ENCODE results near the gene BLM. TPM values are rescaled to one million over a fixed set of nuclear protein-coding genes. Genes with fewer than 3 reads are reported as not detected.

BLM gene
- total RNA-seq, 1 donor from 2014 or later, result 11.5 TPM

DNA sequence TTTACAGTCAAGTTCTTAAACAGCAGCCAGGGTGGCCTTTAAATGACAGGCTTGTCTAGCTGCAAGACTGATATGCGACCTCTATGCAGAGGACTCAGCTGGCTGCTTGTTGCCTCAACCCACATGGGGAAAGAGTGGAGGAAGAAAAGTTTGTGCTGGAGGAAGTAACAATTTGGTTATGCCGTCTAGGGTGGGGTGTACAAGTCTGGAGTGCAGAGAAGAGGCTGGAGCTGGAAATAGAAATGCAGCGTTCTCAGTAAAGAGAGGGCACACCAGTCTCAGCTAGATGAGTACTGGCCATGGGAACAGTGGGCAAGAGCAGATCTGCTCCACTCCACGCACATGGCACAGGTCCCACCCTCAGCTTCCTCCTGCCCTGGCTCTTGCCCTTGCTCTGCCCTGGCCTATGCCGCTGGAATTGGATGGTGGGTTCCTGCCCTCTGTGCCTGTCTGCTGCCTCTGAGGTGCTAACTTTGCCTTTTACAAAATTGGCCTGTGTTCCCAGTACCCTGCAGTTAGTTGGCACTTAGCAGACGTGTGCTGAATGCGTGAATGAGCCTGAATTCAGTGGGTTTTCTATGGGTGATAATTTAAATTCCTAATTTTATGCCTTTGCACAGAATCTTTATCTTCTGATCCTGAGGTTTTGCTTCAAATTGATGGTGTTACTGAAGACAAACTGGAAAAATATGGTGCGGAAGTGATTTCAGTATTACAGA lies 91.5 kb downstream of the BLM start:
- H3K27me3 Mint-ChIP-seq (ENCODE audit: unreplicated experiment), result no peaks in the 10 kb centered on the region
- no peak for DNase-seq (ENCODE audit: low spot score)
- no peaks in the 10 kb centered on the region for H3K36me3 Mint-ChIP-seq (ENCODE audit: low read depth, unreplicated experiment)
- H3K9me3 Mint-ChIP-seq (ENCODE audit: unreplicated experiment), result no peaks in the 10 kb centered on the region
- TF ChIP-seq, protein P1, sequence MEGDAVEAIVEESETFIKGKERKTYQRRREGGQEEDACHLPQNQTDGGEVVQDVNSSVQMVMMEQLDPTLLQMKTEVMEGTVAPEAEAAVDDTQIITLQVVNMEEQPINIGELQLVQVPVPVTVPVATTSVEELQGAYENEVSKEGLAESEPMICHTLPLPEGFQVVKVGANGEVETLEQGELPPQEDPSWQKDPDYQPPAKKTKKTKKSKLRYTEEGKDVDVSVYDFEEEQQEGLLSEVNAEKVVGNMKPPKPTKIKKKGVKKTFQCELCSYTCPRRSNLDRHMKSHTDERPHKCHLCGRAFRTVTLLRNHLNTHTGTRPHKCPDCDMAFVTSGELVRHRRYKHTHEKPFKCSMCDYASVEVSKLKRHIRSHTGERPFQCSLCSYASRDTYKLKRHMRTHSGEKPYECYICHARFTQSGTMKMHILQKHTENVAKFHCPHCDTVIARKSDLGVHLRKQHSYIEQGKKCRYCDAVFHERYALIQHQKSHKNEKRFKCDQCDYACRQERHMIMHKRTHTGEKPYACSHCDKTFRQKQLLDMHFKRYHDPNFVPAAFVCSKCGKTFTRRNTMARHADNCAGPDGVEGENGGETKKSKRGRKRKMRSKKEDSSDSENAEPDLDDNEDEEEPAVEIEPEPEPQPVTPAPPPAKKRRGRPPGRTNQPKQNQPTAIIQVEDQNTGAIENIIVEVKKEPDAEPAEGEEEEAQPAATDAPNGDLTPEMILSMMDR (IDR thresholded peaks at IDR 0.05; ENCODE audit: unreplicated experiment), result no peak
- no peak overlapping the region for H3K4me3 Mint-ChIP-seq (ENCODE audit: unreplicated experiment)
- no peak overlapping the region for H3K27ac Mint-ChIP-seq (ENCODE audit: unreplicated experiment)
- no peaks in the 10 kb centered on the region for H3K4me1 Mint-ChIP-seq (ENCODE audit: unreplicated experiment)

DNA sequence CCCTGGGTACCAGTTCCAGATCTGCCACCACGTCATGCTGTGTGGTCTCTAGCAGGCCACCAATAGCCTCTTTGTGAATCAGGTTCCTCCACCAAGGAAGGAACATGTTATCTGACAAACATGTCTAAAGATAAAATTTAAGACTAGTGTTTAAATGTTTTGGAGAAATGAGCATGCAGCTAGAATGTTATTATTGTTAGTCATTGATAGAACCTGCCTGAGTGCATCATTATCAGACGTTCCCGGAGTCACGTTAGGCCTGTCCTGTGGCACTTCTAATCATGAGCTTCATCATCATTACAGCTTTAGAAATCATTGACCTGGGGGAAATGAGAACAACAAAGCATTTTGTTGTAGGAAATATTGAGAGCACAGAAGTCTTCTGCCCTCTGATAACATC lies 92.4 kb downstream of the BLM start:
- H3K27ac Mint-ChIP-seq (ENCODE audit: unreplicated experiment), result no peak overlapping the region
- no peaks in the 10 kb centered on the region for H3K9me3 Mint-ChIP-seq (ENCODE audit: unreplicated experiment)
- no peaks in the 10 kb centered on the region for H3K27me3 Mint-ChIP-seq (ENCODE audit: unreplicated experiment)
- no peak for DNase-seq (ENCODE audit: low spot score)
- H3K4me3 Mint-ChIP-seq (ENCODE audit: unreplicated experiment), result no peak overlapping the region
- no peaks in the 10 kb centered on the region for H3K36me3 Mint-ChIP-seq (ENCODE audit: low read depth, unreplicated experiment)
- no peaks in the 10 kb centered on the region for H3K4me1 Mint-ChIP-seq (ENCODE audit: unreplicated experiment)
- TF ChIP-seq, protein P1 (IDR thresholded peaks at IDR 0.05; ENCODE audit: unreplicated experiment), result no peak

DNA sequence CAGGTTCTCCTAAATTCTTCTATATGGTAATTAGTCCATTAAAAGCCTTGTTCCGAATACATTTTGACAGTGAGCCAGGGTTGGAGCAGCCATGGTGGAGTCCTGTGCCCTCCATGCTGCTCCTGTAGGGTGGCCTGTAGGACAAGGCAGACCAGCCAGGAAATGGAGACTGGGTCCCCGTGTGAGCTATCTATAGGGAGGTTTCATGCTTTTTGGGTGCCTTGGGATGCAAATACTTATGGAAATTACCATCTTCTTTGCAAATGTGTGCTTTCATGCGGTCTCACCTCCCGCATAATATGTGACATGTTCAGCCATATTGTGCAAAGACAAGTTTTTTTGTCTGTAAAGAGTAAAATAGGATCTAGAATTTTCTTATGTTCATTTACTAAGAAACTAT lies 93.2 kb downstream of the BLM start:
- no peaks in the 10 kb centered on the region for H3K9me3 Mint-ChIP-seq (ENCODE audit: unreplicated experiment)
- H3K4me3 Mint-ChIP-seq (ENCODE audit: unreplicated experiment), result no peak overlapping the region
- no peaks in the 10 kb centered on the region for H3K27me3 Mint-ChIP-seq (ENCODE audit: unreplicated experiment)
- H3K4me1 Mint-ChIP-seq (ENCODE audit: unreplicated experiment), result no peaks in the 10 kb centered on the region
- H3K27ac Mint-ChIP-seq (ENCODE audit: unreplicated experiment), result no peak overlapping the region
- H3K36me3 Mint-ChIP-seq (ENCODE audit: low read depth, unreplicated experiment), result no peaks in the 10 kb centered on the region
- TF ChIP-seq, protein P1 (IDR thresholded peaks at IDR 0.05; ENCODE audit: unreplicated experiment), result no peak
- DNase-seq (ENCODE audit: low spot score), result no peak

DNA sequence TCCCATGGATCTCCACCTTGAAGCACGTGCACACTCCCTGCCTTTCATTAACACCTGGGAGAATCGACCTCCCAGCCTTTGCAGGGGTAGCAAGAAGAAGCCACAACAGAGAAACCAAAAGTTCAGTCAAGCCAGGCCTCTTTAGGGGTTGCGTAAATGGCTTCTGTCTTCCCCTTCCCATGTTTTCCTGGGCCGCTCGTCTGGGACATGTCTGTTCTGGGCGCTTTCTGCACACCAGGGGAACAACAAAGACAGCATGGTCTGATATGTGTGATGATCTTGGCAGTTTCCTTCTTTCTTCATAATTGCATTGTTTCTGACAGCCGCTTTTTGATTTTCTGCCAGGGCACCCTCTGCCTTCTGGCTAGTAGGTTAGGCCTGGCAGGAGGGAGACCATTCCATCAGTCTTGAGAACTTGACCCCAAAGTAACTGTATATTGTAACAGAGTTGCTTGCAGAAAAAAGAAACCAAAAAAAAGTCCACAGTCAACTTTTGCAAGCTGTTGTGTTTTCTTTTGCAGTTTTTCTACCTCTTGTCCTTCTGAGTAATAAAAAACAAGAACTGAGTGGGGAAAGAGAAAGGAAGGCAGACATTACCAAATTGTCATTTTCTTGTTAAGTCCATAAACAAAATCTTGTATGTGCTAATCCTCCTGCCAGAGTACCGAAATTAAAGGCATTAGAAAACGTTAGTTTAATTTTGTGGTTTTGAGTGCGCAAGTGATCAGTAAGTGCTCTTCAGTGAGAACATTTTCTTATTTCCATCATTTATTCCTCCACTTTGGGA lies 95.2 kb downstream of the BLM start:
- H3K36me3 Mint-ChIP-seq (ENCODE audit: low read depth, unreplicated experiment), result no peaks in the 10 kb centered on the region
- H3K27me3 Mint-ChIP-seq (ENCODE audit: unreplicated experiment), result no peaks in the 10 kb centered on the region
- H3K4me3 Mint-ChIP-seq (ENCODE audit: unreplicated experiment), result no peak overlapping the region
- no peaks in the 10 kb centered on the region for H3K9me3 Mint-ChIP-seq (ENCODE audit: unreplicated experiment)
- no peak for DNase-seq (ENCODE audit: low spot score)
- TF ChIP-seq, protein P1 (IDR thresholded peaks at IDR 0.05; ENCODE audit: unreplicated experiment), result no peak
- no peaks in the 10 kb centered on the region for H3K4me1 Mint-ChIP-seq (ENCODE audit: unreplicated experiment)
- H3K27ac Mint-ChIP-seq (ENCODE audit: unreplicated experiment), result no peak overlapping the region

DNA sequence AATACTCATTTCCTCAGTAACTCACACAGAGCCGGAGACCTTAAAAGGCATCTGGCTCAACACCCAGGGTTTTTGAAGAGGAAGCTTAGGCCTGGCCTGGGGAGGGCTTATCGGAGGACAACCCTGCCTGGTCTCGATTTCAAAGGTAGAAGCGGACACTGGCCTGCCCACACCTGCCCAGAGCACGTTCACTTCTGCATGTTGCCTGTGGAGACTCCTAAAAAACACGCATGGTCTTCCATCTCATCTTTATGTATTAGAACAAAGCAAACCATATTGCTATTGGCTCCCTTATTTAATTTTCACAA lies 95.8 kb downstream of the BLM start:
- H3K4me1 Mint-ChIP-seq (ENCODE audit: unreplicated experiment), result no peaks in the 10 kb centered on the region
- H3K36me3 Mint-ChIP-seq (ENCODE audit: low read depth, unreplicated experiment), result no peaks in the 10 kb centered on the region
- H3K9me3 Mint-ChIP-seq (ENCODE audit: unreplicated experiment), result no peaks in the 10 kb centered on the region
- peaks cover 2% of the 10 kb centered on the region for H3K27me3 Mint-ChIP-seq (ENCODE audit: unreplicated experiment)
- TF ChIP-seq, protein P1 (IDR thresholded peaks at IDR 0.05; ENCODE audit: unreplicated experiment), result no peak
- no peak for DNase-seq (ENCODE audit: low spot score)
- H3K4me3 Mint-ChIP-seq (ENCODE audit: unreplicated experiment), result no peak overlapping the region
- no peak overlapping the region for H3K27ac Mint-ChIP-seq (ENCODE audit: unreplicated experiment)
